ENCODE measurements around the gene SCT. TPM values are rescaled to one million over a fixed set of nuclear protein-coding genes. Genes with fewer than 3 reads are reported as not detected.

The SCT gene
- total RNA-seq, 1 donor from 2014 or later: 2.9 TPM

- Mint-ChIP-seq H3K36me3 (ENCODE audit: insufficient read depth) (no peaks in the 10 kb centered on the region), H3K27me3 (no peaks in the 10 kb centered on the region), H3K27ac (no peak overlapping the region), H3K9me3 (ENCODE audit: low read depth) (no peaks in the 10 kb centered on the region), H3K4me3 (ENCODE audit: low read depth) (no peak overlapping the region), H3K4me1 (ENCODE audit: low read depth) (peaks cover 2% of the 10 kb centered on the region)
- no peak for TF ChIP-seq CTCF (IDR thresholded peaks at IDR 0.05; ENCODE audit: unreplicated experiment)
- DNase-seq (ENCODE audit: low spot score, unreplicated experiment): no peak
Observed at GRCh38 chr11:619628-620050, 7.3 kb downstream of the SCT start.

- no peak for TF ChIP-seq CTCF (IDR thresholded peaks at IDR 0.05; ENCODE audit: unreplicated experiment)
- H3K4me1 Mint-ChIP-seq (ENCODE audit: low read depth): peaks cover 2% of the 10 kb centered on the region
- H3K9me3 Mint-ChIP-seq (ENCODE audit: low read depth): no peaks in the 10 kb centered on the region
- peak overlapping the region; percentile 33 for H3K27ac Mint-ChIP-seq
- DNase-seq (ENCODE audit: low spot score, unreplicated experiment): no peak
- no peaks in the 10 kb centered on the region for H3K36me3 Mint-ChIP-seq (ENCODE audit: insufficient read depth)
- H3K4me3 Mint-ChIP-seq (ENCODE audit: low read depth): no peak overlapping the region
- H3K27me3 Mint-ChIP-seq: no peaks in the 10 kb centered on the region
Observed at GRCh38 chr11:618856-619627, 7.9 kb downstream of the SCT start.

GRCh38 chr11:617912-618682 is 8.9 kb downstream of the SCT start:
- DNase-seq (ENCODE audit: low spot score, unreplicated experiment): no peak
- no peaks in the 10 kb centered on the region for H3K27me3 Mint-ChIP-seq
- H3K27ac Mint-ChIP-seq: peak overlapping the region; percentile 33
- no peak overlapping the region for H3K4me3 Mint-ChIP-seq (ENCODE audit: low read depth)
- no peaks in the 10 kb centered on the region for H3K36me3 Mint-ChIP-seq (ENCODE audit: insufficient read depth)
- H3K9me3 Mint-ChIP-seq (ENCODE audit: low read depth): no peaks in the 10 kb centered on the region
- H3K4me1 Mint-ChIP-seq (ENCODE audit: low read depth): peaks cover 2% of the 10 kb centered on the region
- no peak for TF ChIP-seq CTCF (IDR thresholded peaks at IDR 0.05; ENCODE audit: unreplicated experiment)

GRCh38 chr11:617199-617911 is 9.6 kb downstream of the SCT start:
- H3K4me3 Mint-ChIP-seq (ENCODE audit: low read depth): no peak overlapping the region
- H3K27ac Mint-ChIP-seq: no peak overlapping the region
- no peak for DNase-seq (ENCODE audit: low spot score, unreplicated experiment)
- H3K9me3 Mint-ChIP-seq (ENCODE audit: low read depth): no peaks in the 10 kb centered on the region
- no peak for TF ChIP-seq CTCF (IDR thresholded peaks at IDR 0.05; ENCODE audit: unreplicated experiment)
- H3K36me3 Mint-ChIP-seq (ENCODE audit: insufficient read depth): no peaks in the 10 kb centered on the region
- peaks cover 2% of the 10 kb centered on the region for H3K4me1 Mint-ChIP-seq (ENCODE audit: low read depth)
- H3K27me3 Mint-ChIP-seq: no peaks in the 10 kb centered on the region
